Lower leg skin (tissue), 4 donors: ENCODE data around the gene OR10A2. TPM values are rescaled to one million over a fixed set of nuclear protein-coding genes. Genes with fewer than 3 reads are reported as not detected.

ENCODE experiments used
- DNase-seq, 2 donors: peaks; one replicate each; pipeline ENCODE4 v3.0.0-alpha.2; 2019; ENCODE audit warnings: low spot score in 2 of 2
- H3K4me3 ChIP-seq: fragments of 200-600 bp; sonication (generic); 2 replicates; pipeline ENCODE4 v1.5.1; 2017; ENCODE audit warnings: mild to moderate bottlenecking, low read depth; ENCODE audit not compliant: poor library complexity, severe bottlenecking
- CTCF ChIP-seq, 3 donors: fragments of 450-650 bp; IDR thresholded peaks; one replicate each; pipeline ENCODE4 v1.5.1; 2016; ENCODE audit warnings: antibody characterized with exemption in 3 of 3, mild to moderate bottlenecking in 3 of 3, moderate library complexity in 2 of 3
- POLR2A ChIP-seq, 2 donors: fragments of 450-650 bp; IDR thresholded peaks; one replicate each; pipeline ENCODE4 v1.6.1; 2016 to 2017; ENCODE audit warnings: antibody characterized with exemption in 2 of 2, mild to moderate bottlenecking in 1 of 2, moderate library complexity in 1 of 2
- WGBS, 2 donors: methylation state at CpG; one replicate each; pipeline ENCODE4 v1.1.5; 2018; 5-methylcytosine and 5-hydroxymethylcytosine counted together
- intact Hi-C: fragments of 100-400 bp; cut with DNase I; formaldehyde crosslinking; loops from one replicate; pipeline ENCODE4 v1.15.0; 2023; ENCODE audit warnings: low total_unique reads
- total RNA-seq, 4 donors: library from RNA; depleted of rRNA; stranded (reverse); fragments of >200 nt; gene quantifications; one replicate each; pipeline ENCODE4 v1.1.0, GENCODE V29; 2016

OR10A2 gene
- total RNA-seq, 4 donors from 2014 or later = not detected

- TF ChIP-seq POLR2A (IDR thresholded peaks at IDR 0.05) (no peak), CTCF (IDR thresholded peaks at IDR 0.05) (no peak)
- DNase-seq = no peak
- intact Hi-C loops = no loop called here
- H3K4me3 ChIP-seq = no peak overlapping the region
- WGBS, 2 donors = 84 to 94% methylated on average over 4 of the region's 4 CpGs
Observed at GRCh38 chr11:6888830-6889229, 26.0 kb downstream of the OR10A2 start.

GRCh38 chr11:6889835-6890234 is 27.0 kb downstream of the OR10A2 start:
- no peak for DNase-seq
- intact Hi-C loops = no loop called here
- 84 to 96% methylated on average over 1 of the region's 1 CpG for whole genome bisulfite sequencing, 2 donors
- TF ChIP-seq CTCF (IDR thresholded peaks at IDR 0.05) = no peak
- no peak for TF ChIP-seq POLR2A (IDR thresholded peaks at IDR 0.05)
- H3K4me3 ChIP-seq = no peak overlapping the region

- TF ChIP-seq CTCF (IDR thresholded peaks at IDR 0.05) = no peak
- TF ChIP-seq POLR2A (IDR thresholded peaks at IDR 0.05) = no peak
- 76 to 93% methylated on average over 2 of the region's 2 CpGs for WGBS, 2 donors
- intact Hi-C loops = no loop called here
- no peak for DNase-seq
- H3K4me3 ChIP-seq = no peak within 1 kb of the TSS
Observed at GRCh38 chr11:6892400-6892799, 29.5 kb downstream of the OR10A2 start, which contains the start of gene OR2D2. OR2D2 (minus strand) TSS chr11:6892500; CDS start chr11:6892500, 0 bp downstream.

DNA sequence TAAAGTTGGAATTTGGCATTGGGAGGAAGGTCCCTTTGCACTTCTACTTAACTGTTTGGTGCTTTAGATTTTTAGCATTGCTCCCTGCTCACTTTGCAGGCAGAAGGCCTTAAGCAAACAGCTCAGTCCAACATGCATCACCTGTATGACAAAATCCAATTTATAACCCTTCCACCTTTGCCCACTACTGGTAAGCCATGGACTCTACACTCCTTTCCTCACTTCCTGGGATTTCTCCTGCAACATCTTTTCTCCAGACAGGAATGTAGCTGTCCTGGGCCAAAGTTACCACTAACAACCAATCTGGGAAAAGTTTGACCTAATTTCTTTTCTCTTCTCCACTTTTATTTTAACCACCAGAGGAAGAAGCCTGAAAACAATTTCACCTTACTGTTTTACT is 31.2 kb downstream of the OR10A2 start:
- intact Hi-C loops = no loop called here
- no peak for TF ChIP-seq POLR2A (IDR thresholded peaks at IDR 0.05)
- TF ChIP-seq CTCF (IDR thresholded peaks at IDR 0.05) = no peak
- H3K4me3 ChIP-seq = no peak overlapping the region
- no peak for DNase-seq

DNA sequence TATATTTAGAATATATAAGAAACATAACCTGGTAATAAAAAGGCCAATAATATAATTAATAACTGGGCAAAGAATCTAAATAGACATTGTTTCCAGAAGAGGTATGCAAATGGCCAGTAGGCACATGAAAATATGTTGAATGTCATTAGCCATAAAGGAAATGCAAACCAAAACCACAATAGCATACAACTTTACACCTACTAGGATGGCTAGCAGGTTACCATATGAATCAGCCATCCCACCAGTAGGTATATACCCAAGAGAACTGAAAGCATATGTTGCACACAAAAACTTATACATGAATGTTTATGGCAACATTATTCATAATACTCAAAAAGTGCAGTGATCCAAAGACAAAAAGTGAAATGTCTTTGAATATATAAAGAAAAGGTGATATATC is 32.2 kb downstream of the OR10A2 start:
- no peak for DNase-seq
- intact Hi-C loops = no loop called here
- H3K4me3 ChIP-seq = no peak overlapping the region
- TF ChIP-seq CTCF (IDR thresholded peaks at IDR 0.05) (no peak), POLR2A (IDR thresholded peaks at IDR 0.05) (no peak)

DNA sequence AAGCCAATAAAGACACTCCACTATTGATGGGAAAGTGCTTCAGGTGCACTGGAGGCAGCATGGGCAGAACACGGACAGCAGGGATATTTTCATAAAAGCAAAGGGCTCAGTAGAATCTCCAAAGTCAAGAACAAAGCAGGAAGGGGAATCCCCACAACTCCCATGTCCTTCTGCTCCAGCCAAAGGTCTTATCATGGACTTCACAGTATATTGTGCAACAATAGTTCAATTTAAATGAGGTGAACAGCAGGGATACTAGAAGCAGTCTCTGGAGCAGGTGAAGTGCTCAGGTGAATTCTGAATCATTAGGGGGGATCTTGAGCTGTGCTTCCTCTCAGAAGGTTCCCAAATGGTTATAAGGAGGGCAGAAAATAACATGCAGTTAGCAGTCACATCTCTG is 36.1 kb downstream of the OR10A2 start:
- WGBS, 2 donors = 60 to 61% methylated on average over 1 of the region's 1 CpG
- intact Hi-C loops = no loop called here
- no peak for DNase-seq
- H3K4me3 ChIP-seq = no peak overlapping the region
- no peak for TF ChIP-seq CTCF (IDR thresholded peaks at IDR 0.05)
